ENCODE data around the gene TNC. TPM values are rescaled to one million over a fixed set of nuclear protein-coding genes. Genes with fewer than 3 reads are reported as not detected.

Gene TNC
- total and polyA plus RNA-seq, 2 donors (not counting 3 experiments of a cell fraction or from before 2014, with no cell fraction given), result 0.29 TPM; not detected in 1

DNA sequence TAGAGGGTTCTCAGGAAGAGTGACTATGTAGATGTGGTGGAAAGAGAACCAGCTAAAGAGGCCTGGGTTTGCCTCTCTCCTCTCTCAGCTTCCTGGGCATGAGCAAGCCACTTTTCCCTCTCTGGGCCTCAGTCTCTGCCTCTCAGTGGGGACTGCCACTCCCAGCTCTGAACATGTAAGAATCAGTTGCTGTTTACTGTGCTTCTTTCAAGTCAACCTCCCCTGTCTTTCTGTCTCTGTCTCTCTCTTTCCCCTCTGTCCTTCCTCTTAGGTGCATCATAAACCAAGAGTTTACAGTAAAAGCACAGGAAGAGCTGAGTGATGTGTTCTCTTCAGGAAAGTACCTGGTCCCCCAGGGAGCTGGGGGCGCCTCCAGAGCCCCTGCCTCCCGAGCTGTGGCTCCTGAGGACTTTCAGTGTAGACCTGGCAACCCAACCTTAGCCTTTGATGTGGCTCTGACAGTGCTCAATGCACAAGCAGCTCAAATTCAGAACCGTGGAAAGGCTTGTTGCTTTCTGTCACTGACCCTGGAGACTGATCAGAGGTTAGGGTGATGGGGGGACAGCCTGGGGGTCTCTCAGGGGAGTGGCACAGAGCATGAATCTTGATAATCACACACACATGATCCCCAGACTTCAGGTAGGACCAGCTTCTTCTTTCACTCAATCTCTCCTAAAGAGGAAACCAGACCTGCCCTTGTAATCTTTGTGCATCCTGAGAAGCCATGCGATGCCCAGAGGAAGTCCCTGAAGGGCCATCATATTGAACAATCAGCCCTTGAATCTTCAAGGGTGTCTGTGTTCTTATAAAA lies 128.2 kb downstream of the TNC start:
- Histone ChIP-seq H3K27ac (ENCODE audit: insufficient read depth, low read depth, low read length) (no peak overlapping the region), H3K4me1 (ENCODE audit: control insufficient read depth, extremely low read depth, insufficient read depth, low read length) (no peaks in the 10 kb centered on the region), H4K20me1 (replicated peaks; ENCODE audit: control insufficient read depth, extremely low read depth, insufficient read depth, low read length) (no peaks in the 10 kb centered on the region), H3K4me2 (ENCODE audit: insufficient read depth, low read length) (no peak overlapping the region), H3K4me3 (replicated peaks in 1 of 3; ENCODE audit: insufficient read depth in 1 of 3, low read depth in 1 of 3, low read length in 3 of 3) (no peak overlapping the region), H3K9me3 (replicated peaks; ENCODE audit: control insufficient read depth, insufficient read depth, low read length) (no peaks in the 10 kb centered on the region), H3K27me3 (ENCODE audit: control insufficient read depth in 2 of 2, insufficient read depth in 2 of 2, low read length in 2 of 2) (no peaks in the 10 kb centered on the region), H2AFZ (ENCODE audit: low read depth, low read length) (no peak overlapping the region), H3K9me1 (replicated peaks; ENCODE audit: control insufficient read depth, extremely low read depth, insufficient read depth, low read length) (no peaks in the 10 kb centered on the region), H3K9ac (replicated peaks; ENCODE audit: extremely low read depth, insufficient read depth, low read length) (no peak overlapping the region), H3K79me2 (ENCODE audit: control insufficient read depth, insufficient read depth, low read length) (no peaks in the 10 kb centered on the region), H3K36me3 (ENCODE audit: control insufficient read depth in 2 of 2, extremely low read depth in 1 of 2, insufficient read depth in 2 of 2, low read length in 2 of 2) (no peaks in the 10 kb centered on the region)
- CTCF ChIA-PET, result no interaction called here
- POLR2A ChIA-PET, result no interaction called here
- TF ChIP-seq POLR2A (IDR thresholded peaks at IDR 0.05; ENCODE audit: low read depth, low read length) (no peak), JUN (IDR thresholded peaks at IDR 0.05; ENCODE audit: borderline replicate concordance, insufficient read depth, insufficient read length, low read depth) (no peak), EZH2 (IDR thresholded peaks at IDR 0.05; ENCODE audit: borderline replicate concordance, low read depth, low read length, severe bottlenecking) (no peak), FOS (IDR thresholded peaks at IDR 0.05; ENCODE audit: borderline replicate concordance, insufficient read depth, low read length) (no peak), MYC (IDR thresholded peaks at IDR 0.05; ENCODE audit: low read depth, low read length) (no peak), POLR2AphosphoS5 (IDR thresholded peaks at IDR 0.05; ENCODE audit: insufficient read depth, low read depth, low read length) (no peak), CTCF (IDR thresholded peaks at IDR 0.05; ENCODE audit: extremely low read depth in 1 of 2, insufficient read depth in 1 of 2, low read depth in 1 of 2, low read length in 2 of 2) (no peak), GATA2 (IDR thresholded peaks at IDR 0.05; ENCODE audit: insufficient read depth, insufficient read length, low read depth, low read length) (no peak)
- TF ChIP-seq, protein P1, sequence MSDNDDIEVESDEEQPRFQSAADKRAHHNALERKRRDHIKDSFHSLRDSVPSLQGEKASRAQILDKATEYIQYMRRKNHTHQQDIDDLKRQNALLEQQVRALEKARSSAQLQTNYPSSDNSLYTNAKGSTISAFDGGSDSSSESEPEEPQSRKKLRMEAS (IDR thresholded peaks at IDR 0.05; ENCODE audit: insufficient read depth, insufficient read length), result no peak
- no peak for DNase-seq (ENCODE audit: low read depth, low spot score)
- intact Hi-C loops (cut with micrococcal nuclease) (no loop called here), dilution Hi-C loops (cut with MboI; ENCODE audit: extremely low pct_ligation_motif_present, low sequenced_read_pairs) (no loop called here)
- BruUV-seq (replicated peaks), result no TSS peak
- no peak for FAIRE-seq

Measured in endothelial cell of umbilical vein (primary cell).